Measurements from ENCODE around the gene MRE11. TPM values are rescaled to one million over a fixed set of nuclear protein-coding genes. Genes with fewer than 3 reads are reported as not detected.

Gene MRE11
- total and polyA plus RNA-seq, 2 donors (not counting 1 experiment from before 2014, with no cell fraction given), result 5.7 to 53.5 TPM

- DNase-seq (no peak), ATAC-seq (ENCODE audit: low read depth) (no peak)
- Histone ChIP-seq H3K4me1 (ENCODE audit: control insufficient read depth in 2 of 2, insufficient read depth in 2 of 2, low read length in 2 of 2) (no peaks in the 10 kb centered on the region), H2AFZ (ENCODE audit: insufficient read depth, low read depth, low read length, poor library complexity, severe bottlenecking) (no peak overlapping the region), H3K36me3 (replicated peaks in 1 of 2; ENCODE audit: control extremely low read depth in 1 of 2, control insufficient read depth in 1 of 2, extremely low read depth in 1 of 2, insufficient read depth in 2 of 2, low read length in 1 of 2) (no peaks in the 10 kb centered on the region), H3K9ac (ENCODE audit: low read length) (no peak overlapping the region), H3K27ac (ENCODE audit: low read length in 2 of 2) (no peak overlapping the region), H4K20me1 (ENCODE audit: control insufficient read depth, insufficient read depth, low read length, poor library complexity, severe bottlenecking) (no peaks in the 10 kb centered on the region), H3K79me2 (ENCODE audit: control insufficient read depth, insufficient read depth, low read length) (no peaks in the 10 kb centered on the region), H3K9me3 (ENCODE audit: control extremely low read depth in 1 of 3, control insufficient read depth in 2 of 3, insufficient read depth in 1 of 3, low read length in 2 of 3) (no peaks in the 10 kb centered on the region), H3K4me3 (ENCODE audit: control extremely low read depth in 1 of 5, extremely low read depth in 1 of 5, insufficient read depth in 1 of 5, low read depth in 2 of 5, low read length in 4 of 5) (no peak overlapping the region), H3K4me2 (replicated peaks; ENCODE audit: low read depth, low read length, poor library complexity, severe bottlenecking) (no peak overlapping the region), H3K27me3 (replicated peaks in 1 of 4; ENCODE audit: control extremely low read depth in 1 of 4, control insufficient read depth in 3 of 4, insufficient read depth in 4 of 4, low read length in 3 of 4) (peaks cover 0 to 8% (median 0%) of the 10 kb centered on the region in 4 experiments)
- Mint-ChIP-seq H3K9me3 (ENCODE audit: insufficient read depth) (no peaks in the 10 kb centered on the region), H3K27me3 (peaks cover 30% of the 10 kb centered on the region), H3K4me1 (no peaks in the 10 kb centered on the region), H3K27ac (no peak overlapping the region), H3K4me3 (no peak overlapping the region)
- CTCF ChIA-PET, result interaction anchor here (1.3 to 1.5 kb wide), 2 partner anchors 9 to 11 kb away, joined by 3 to 5 read pairs; no protein-coding TSS in a partner anchor
- no peak for TF ChIP-seq CTCF (IDR thresholded peaks at IDR 0.05)
- TF ChIP-seq EZH2 (IDR thresholded peaks at IDR 0.05; ENCODE audit: borderline replicate concordance, insufficient read depth, low read depth, low read length, poor library complexity, severe bottlenecking), result no peak
- POLR2A ChIA-PET, result no interaction called here
- intact Hi-C loops (cut with micrococcal nuclease), result loop anchor here (10.0 kb wide), 1 partner anchor 609 kb away; no protein-coding TSS in a partner anchor
- WGBS (ENCODE audit: insufficient coverage), result no CpG with 5 or more reads among the region's 5 CpGs
Measured at GRCh38 chr11:94525546-94526324, 32.1 kb upstream of the MRE11 start.

- DNase-seq (no peak), ATAC-seq (ENCODE audit: low read depth) (no peak)
- no peak overlapping the region for H3K4me3 Mint-ChIP-seq
- Histone ChIP-seq H3K4me3 (ENCODE audit: control extremely low read depth in 1 of 5, extremely low read depth in 1 of 5, insufficient read depth in 1 of 5, low read depth in 2 of 5, low read length in 4 of 5) (no peak overlapping the region), H3K79me2 (ENCODE audit: control insufficient read depth, insufficient read depth, low read length) (no peaks in the 10 kb centered on the region), H3K27ac (ENCODE audit: low read length in 2 of 2) (no peak overlapping the region), H3K27me3 (replicated peaks in 1 of 4; ENCODE audit: control extremely low read depth in 1 of 4, control insufficient read depth in 3 of 4, insufficient read depth in 4 of 4, low read length in 3 of 4) (peaks cover 0 to 8% (median 0%) of the 10 kb centered on the region in 4 experiments), H3K36me3 (replicated peaks in 1 of 2; ENCODE audit: control extremely low read depth in 1 of 2, control insufficient read depth in 1 of 2, extremely low read depth in 1 of 2, insufficient read depth in 2 of 2, low read length in 1 of 2) (no peaks in the 10 kb centered on the region), H2AFZ (ENCODE audit: insufficient read depth, low read depth, low read length, poor library complexity, severe bottlenecking) (no peak overlapping the region), H3K4me1 (ENCODE audit: control insufficient read depth in 2 of 2, insufficient read depth in 2 of 2, low read length in 2 of 2) (no peaks in the 10 kb centered on the region), H3K4me2 (replicated peaks; ENCODE audit: low read depth, low read length, poor library complexity, severe bottlenecking) (no peak overlapping the region), H3K9ac (ENCODE audit: low read length) (no peak overlapping the region), H3K9me3 (ENCODE audit: control extremely low read depth in 1 of 3, control insufficient read depth in 2 of 3, insufficient read depth in 1 of 3, low read length in 2 of 3) (no peaks in the 10 kb centered on the region), H4K20me1 (ENCODE audit: control insufficient read depth, insufficient read depth, low read length, poor library complexity, severe bottlenecking) (no peaks in the 10 kb centered on the region)
- no peaks in the 10 kb centered on the region for H3K9me3 Mint-ChIP-seq (ENCODE audit: insufficient read depth)
- CTCF ChIA-PET, result interaction anchor here (0.7 to 1.5 kb wide), 2 partner anchors 10 to 22 kb away, joined by 3 to 4 read pairs; no protein-coding TSS in a partner anchor
- intact Hi-C loops (cut with micrococcal nuclease), result loop anchor here (10.0 kb wide), 1 partner anchor 610 kb away; no protein-coding TSS in a partner anchor
- WGBS (ENCODE audit: insufficient coverage), result no CpG with 5 or more reads among the region's 1 CpG
- POLR2A ChIA-PET, result no interaction called here
- peaks cover 26% of the 10 kb centered on the region for H3K27me3 Mint-ChIP-seq
- H3K27ac Mint-ChIP-seq, result no peak overlapping the region
- H3K4me1 Mint-ChIP-seq, result no peaks in the 10 kb centered on the region
- no peak for TF ChIP-seq CTCF (IDR thresholded peaks at IDR 0.05)
- no peak for TF ChIP-seq EZH2 (IDR thresholded peaks at IDR 0.05; ENCODE audit: borderline replicate concordance, insufficient read depth, low read depth, low read length, poor library complexity, severe bottlenecking)
Measured at GRCh38 chr11:94524341-94524740, 30.7 kb upstream of the MRE11 start.

Data from B cell (primary cell).